Large intestine (tissue), 3 donors: Measurements from ENCODE around the gene POLK. TPM values are rescaled to one million over a fixed set of nuclear protein-coding genes. Genes with fewer than 3 reads are reported as not detected.
A peak's percentile ranks its signal among the peaks of the same experiment; 100 is the strongest.

Experiments used
- DNase-seq, 2 donors: peaks; one replicate each; pipeline versions ENCODE4 v3.0.0 to v3.0.0-alpha.2; 2013
- H3K27ac ChIP-seq: one replicate; pipeline ENCODE4 v1.5.1; 2013; ENCODE audit warnings: low read length
- H3K27me3 ChIP-seq: 2 replicates; pipeline ENCODE4 v1.6.1; 2013; ENCODE audit warnings: low read length; ENCODE audit not compliant: control insufficient read depth, insufficient read depth
- H3K36me3 ChIP-seq: 2 replicates; pipeline ENCODE4 v1.6.1; 2013; ENCODE audit warnings: low read length; ENCODE audit not compliant: control insufficient read depth, insufficient read depth
- H3K4me1 ChIP-seq: one replicate; pipeline ENCODE4 v1.6.1; 2013; ENCODE audit warnings: low read length; ENCODE audit not compliant: control insufficient read depth, insufficient read depth
- H3K4me3 ChIP-seq: one replicate; pipeline ENCODE4 v1.5.1; 2013; ENCODE audit warnings: low read length
- H3K9me3 ChIP-seq: one replicate; pipeline ENCODE4 v1.6.1; 2013; ENCODE audit warnings: mild to moderate bottlenecking, low read depth, low read length, moderate library complexity; ENCODE audit not compliant: control insufficient read depth
- WGBS: methylation state at CpG from one replicate; pipeline ENCODE4 v1.1.5; 2013; ENCODE audit warnings: low lambda C conversion rate; ENCODE audit not compliant: insufficient coverage; 5-methylcytosine and 5-hydroxymethylcytosine counted together
- polyA plus RNA-seq: library from polyadenylated mRNA; unstranded; fragments of 120-200 nt; gene quantifications from one replicate; pipeline ENCODE4 v1.2.1, GENCODE V29; 2013

Gene POLK
- polyA plus RNA-seq, 1 donor: 18.9 TPM

- no CpG with 5 or more reads among the region's 1 CpG for WGBS
- Histone ChIP-seq H3K4me3 (no peak overlapping the region), H3K4me1 (peaks cover 26% of the 10 kb centered on the region), H3K9me3 (no peaks in the 10 kb centered on the region), H3K36me3 (no peaks in the 10 kb centered on the region), H3K27ac (no peak overlapping the region), H3K27me3 (no peaks in the 10 kb centered on the region)
- DNase-seq: peak in 1 of 2 donors; percentile 77
Measured at GRCh38 chr5:75614176-75614575, 102.5 kb downstream of the POLK start.

GRCh38 chr5:75616371-75616881 is 104.7 kb downstream of the POLK start:
- Histone ChIP-seq H3K36me3 (no peaks in the 10 kb centered on the region), H3K27me3 (no peaks in the 10 kb centered on the region), H3K9me3 (no peaks in the 10 kb centered on the region), H3K4me3 (no peak overlapping the region), H3K4me1 (peaks cover 39% of the 10 kb centered on the region), H3K27ac (no peak overlapping the region)
- DNase-seq: no peak
- WGBS: 63% methylated on average over 1 of the region's 4 CpGs

- Histone ChIP-seq H3K9me3 (no peaks in the 10 kb centered on the region), H3K4me3 (no peak overlapping the region)
- WGBS: 14% methylated on average over 1 of the region's 7 CpGs
Measured at GRCh38 chr5:75616971-75617621, 105.4 kb downstream of the POLK start.

GRCh38 chr5:75617736-75618352 is 106.2 kb downstream of the POLK start:
- 33% methylated on average over 2 of the region's 5 CpGs for WGBS
- peak in 1 of 2 donors; percentile 33 for DNase-seq
- H3K9me3 ChIP-seq: no peaks in the 10 kb centered on the region
- H3K27ac ChIP-seq: no peak overlapping the region
- H3K27me3 ChIP-seq: no peaks in the 10 kb centered on the region
- H3K4me3 ChIP-seq: no peak overlapping the region
- no peaks in the 10 kb centered on the region for H3K36me3 ChIP-seq
- peaks cover 41% of the 10 kb centered on the region for H3K4me1 ChIP-seq

More at GRCh38 chr5:75616971-75617621, 105.4 kb downstream of the POLK start:
- Histone ChIP-seq H3K36me3 (no peaks in the 10 kb centered on the region), H3K27me3 (no peaks in the 10 kb centered on the region), H3K27ac (peak overlapping the region; percentile 27), H3K4me1 (peaks cover 39% of the 10 kb centered on the region)
- peak; percentile 66 to 84 for DNase-seq

GRCh38 chr5:75620184-75620959 is 108.7 kb downstream of the POLK start:
- Histone ChIP-seq H3K27me3 (no peaks in the 10 kb centered on the region), H3K4me1 (peaks cover 42% of the 10 kb centered on the region), H3K36me3 (no peaks in the 10 kb centered on the region), H3K27ac (no peak overlapping the region), H3K9me3 (no peaks in the 10 kb centered on the region), H3K4me3 (no peak overlapping the region)
- DNase-seq: peak in 1 of 2 donors; percentile 59
- WGBS: no CpG with 5 or more reads among the region's 4 CpGs

GRCh38 chr5:75622564-75622963 is 110.9 kb downstream of the POLK start:
- peaks cover 33% of the 10 kb centered on the region for H3K4me1 ChIP-seq
- peak overlapping the region; percentile 27 for H3K27ac ChIP-seq
- H3K27me3 ChIP-seq: no peaks in the 10 kb centered on the region
- H3K4me3 ChIP-seq: no peak overlapping the region
- H3K9me3 ChIP-seq: no peaks in the 10 kb centered on the region
- DNase-seq: peak; percentile 90 to 95
- no CpG with 5 or more reads among the region's 4 CpGs for WGBS
- H3K36me3 ChIP-seq: no peaks in the 10 kb centered on the region

- H3K9me3 ChIP-seq: no peaks in the 10 kb centered on the region
- DNase-seq: peak in 1 of 2 donors; percentile 46
- no peak overlapping the region for H3K27ac ChIP-seq
Measured at GRCh38 chr5:75623846-75624245, 112.2 kb downstream of the POLK start.

GRCh38 chr5:75626959-75627358 is 115.3 kb downstream of the POLK start:
- DNase-seq: no peak
- peaks cover 13% of the 10 kb centered on the region for H3K4me1 ChIP-seq
- H3K9me3 ChIP-seq: no peaks in the 10 kb centered on the region
- no peaks in the 10 kb centered on the region for H3K36me3 ChIP-seq
- H3K27me3 ChIP-seq: no peaks in the 10 kb centered on the region
- H3K27ac ChIP-seq: no peak overlapping the region
- H3K4me3 ChIP-seq: no peak overlapping the region

More at GRCh38 chr5:75623846-75624245, 112.2 kb downstream of the POLK start:
- Histone ChIP-seq H3K4me3 (no peak overlapping the region), H3K36me3 (no peaks in the 10 kb centered on the region), H3K4me1 (peaks cover 25% of the 10 kb centered on the region), H3K27me3 (no peaks in the 10 kb centered on the region)

GRCh38 chr5:75627801-75628200 is 116.1 kb downstream of the POLK start:
- no CpG with 5 or more reads among the region's 1 CpG for WGBS
- H3K36me3 ChIP-seq: no peaks in the 10 kb centered on the region
- H3K4me3 ChIP-seq: no peak overlapping the region
- H3K9me3 ChIP-seq: no peaks in the 10 kb centered on the region
- H3K27ac ChIP-seq: no peak overlapping the region
- H3K27me3 ChIP-seq: no peaks in the 10 kb centered on the region
- peaks cover 8% of the 10 kb centered on the region for H3K4me1 ChIP-seq
- DNase-seq: no peak

GRCh38 chr5:75630875-75631274 is 119.2 kb downstream of the POLK start:
- WGBS: no CpG with 5 or more reads among the region's 2 CpGs
- Histone ChIP-seq H3K36me3 (no peaks in the 10 kb centered on the region), H3K27ac (no peak overlapping the region), H3K4me1 (no peaks in the 10 kb centered on the region), H3K9me3 (no peaks in the 10 kb centered on the region), H3K27me3 (no peaks in the 10 kb centered on the region), H3K4me3 (no peak overlapping the region)
- no peak for DNase-seq
